VCaP (cell line): ENCODE data around the gene MYO1D.

ENCODE experiments used
- H3K27ac ChIP-seq: fragments of 450-650 bp; 2 replicates; pipeline ENCODE4 v1.5.1; 2017
- CTCF ChIP-seq: fragments of 450-650 bp; conservative IDR thresholded peaks from 2 replicates; pipeline ENCODE4 v1.5.1; 2017; ENCODE audit warnings: mild to moderate bottlenecking, moderate library complexity

Gene MYO1D

DNA sequence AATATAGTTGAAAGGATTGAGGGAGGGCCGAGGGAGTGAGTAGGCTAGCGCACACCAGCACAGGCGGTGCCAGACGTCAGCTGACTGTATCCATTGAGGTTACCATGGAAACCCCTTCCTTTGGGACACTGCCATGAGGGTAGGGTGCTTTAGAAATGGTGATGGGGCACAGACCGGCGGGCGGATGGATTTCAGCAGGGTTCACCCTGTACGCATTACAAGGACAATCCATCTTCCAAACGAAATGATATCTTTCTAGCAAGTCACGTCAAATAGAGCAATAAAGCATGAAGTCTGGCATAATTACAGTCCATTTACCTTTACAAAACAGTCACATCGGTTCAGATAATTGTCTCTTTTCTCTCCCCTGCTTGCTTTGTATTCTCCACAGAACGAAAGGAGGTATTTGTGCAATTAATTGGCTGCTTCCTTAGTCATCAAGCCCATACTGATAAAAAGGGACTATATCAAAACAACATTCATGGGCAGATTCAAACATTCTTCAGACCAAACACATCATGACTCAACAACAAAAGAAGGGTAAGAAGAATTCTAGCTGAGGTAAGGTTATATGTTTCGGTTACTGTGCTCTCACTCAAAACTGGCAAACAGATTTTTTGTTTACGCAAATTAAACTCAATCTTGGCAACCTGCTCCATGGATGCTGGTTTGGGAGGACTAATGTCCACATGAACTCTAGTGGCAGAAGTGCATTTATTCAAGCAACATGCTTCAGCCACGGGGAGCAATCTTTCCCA lies 249.5 kb downstream of the MYO1D start:
- H3K27ac ChIP-seq: peak overlapping the region; percentile 93
- peak; percentile 58 for TF ChIP-seq CTCF

GRCh38 chr17:32626379-32626791 lies 250.5 kb downstream of the MYO1D start:
- TF ChIP-seq CTCF: peak; percentile 23; the same call in 1 of the 2 replicates
- H3K27ac ChIP-seq: peak overlapping the region; percentile 93

DNA sequence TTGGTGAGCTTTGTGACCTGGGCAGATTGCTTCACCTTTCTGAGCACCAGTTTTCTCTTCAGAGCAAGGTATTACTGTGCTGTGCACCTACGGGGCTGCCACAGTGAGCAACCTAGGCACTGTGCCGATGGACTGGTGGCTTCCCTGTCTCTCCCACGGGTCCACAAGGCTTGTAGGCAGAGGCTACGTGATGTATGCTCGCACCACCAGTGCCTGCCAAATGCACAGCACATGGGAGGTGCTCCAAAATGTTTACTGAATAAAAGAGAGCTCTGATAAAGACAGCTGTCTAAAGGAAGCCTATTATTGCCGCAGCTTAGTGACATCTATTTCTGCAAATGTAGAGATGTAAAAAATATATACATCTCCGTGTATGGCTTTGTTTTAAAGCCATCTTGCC lies 251.0 kb downstream of the MYO1D start:
- H3K27ac ChIP-seq: peak overlapping the region; percentile 93
- TF ChIP-seq CTCF: no peak

DNA sequence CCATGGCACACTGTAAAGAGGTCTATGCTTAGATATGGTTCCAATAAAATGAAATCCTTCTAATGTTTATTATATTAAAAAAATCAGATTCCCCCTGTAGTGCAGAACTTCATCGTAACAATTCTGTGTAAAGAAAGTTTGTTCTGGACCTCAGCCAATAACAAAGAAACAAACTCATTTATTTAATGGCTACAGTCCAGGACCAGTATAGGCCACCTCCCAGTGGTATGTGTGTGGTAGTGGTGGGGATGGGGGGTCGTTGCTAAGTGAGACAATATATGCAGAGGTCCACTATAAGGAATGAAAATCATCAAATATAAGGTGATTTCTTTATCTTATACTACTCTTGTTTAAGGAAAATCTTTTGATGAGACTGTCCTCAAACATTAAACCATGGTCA lies 253.7 kb downstream of the MYO1D start:
- peak overlapping the region; percentile 93; the same call in 1 of the 2 replicates for H3K27ac ChIP-seq
- TF ChIP-seq CTCF: peak; percentile 33; the same call in 1 of the 2 replicates

DNA sequence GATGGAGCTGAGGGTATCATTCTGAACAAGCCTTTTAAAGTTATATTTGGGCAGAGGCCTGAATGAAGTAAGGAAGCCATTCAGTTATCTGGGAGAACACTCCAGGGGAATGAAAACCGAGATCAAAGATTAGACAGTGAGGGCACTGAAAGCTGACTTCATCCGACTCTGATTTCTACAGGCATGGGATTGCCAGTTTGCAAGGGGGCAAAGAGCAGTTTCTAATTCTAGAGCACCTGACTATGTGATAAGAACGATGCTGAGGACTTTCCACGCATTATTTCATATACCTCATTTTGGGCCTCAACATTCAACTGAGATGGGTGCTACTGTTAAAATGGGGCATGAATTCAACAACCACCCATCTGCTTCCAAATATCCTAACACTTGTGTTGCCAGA lies 254.4 kb downstream of the MYO1D start:
- TF ChIP-seq CTCF: no peak

DNA sequence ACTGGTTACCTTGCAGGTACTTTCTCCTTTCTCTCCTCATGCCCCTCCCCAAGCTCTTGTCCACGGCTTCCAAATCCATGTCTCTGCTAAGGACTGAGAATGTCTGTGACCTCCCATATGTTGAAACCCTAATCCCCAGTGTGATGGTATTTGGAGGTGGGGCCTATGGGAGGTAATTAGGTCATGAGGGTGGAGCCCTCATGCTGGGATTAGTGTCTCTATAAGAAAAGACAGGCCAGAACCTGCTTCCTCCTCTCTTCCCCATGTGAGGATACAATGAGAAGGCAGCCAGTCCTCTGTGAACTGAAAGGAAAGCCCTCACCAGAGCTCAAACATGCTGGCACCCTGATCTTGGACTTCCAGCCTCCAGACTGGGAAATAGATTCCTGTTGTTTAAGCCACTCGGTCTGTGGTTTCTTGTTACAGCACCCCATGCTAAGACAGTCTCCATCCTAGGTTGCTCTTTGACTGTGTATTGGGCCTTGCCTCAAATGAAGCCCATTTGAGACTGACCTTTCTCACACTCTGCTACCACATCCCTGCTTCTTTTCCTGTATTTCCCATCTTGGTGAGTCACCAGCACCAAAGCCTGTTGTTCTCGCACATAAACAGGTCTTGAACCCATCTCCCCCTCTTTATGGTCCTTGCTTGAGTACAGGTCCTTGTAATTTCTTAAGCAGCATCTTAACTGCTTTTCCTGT lies 255.2 kb downstream of the MYO1D start:
- no peak for TF ChIP-seq CTCF
- H3K27ac ChIP-seq: peak overlapping the region; percentile 57

More for the DNA sequence above, 254.4 kb downstream of the MYO1D start:
- H3K27ac ChIP-seq: peak overlapping the region; percentile 93; the same call in 1 of the 2 replicates

DNA sequence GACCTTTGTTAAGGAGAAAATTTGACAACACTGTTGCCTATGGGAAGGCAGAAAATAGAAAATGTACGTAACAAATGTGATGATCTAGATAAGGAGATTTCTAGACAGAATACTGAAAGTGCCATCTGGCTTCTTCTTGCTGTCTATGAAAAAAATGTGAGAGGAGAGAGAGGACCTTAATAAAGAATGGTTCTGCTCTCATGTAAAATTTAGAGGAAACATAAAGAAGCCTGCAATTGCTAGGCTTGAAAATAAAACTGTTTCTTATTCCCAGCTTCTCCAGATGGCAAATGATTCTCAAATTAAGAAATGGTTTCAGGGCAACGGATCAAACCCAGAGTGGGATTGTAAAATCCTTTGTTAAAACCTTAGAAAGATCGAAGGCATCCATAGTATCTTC lies 261.6 kb downstream of the MYO1D start:
- no peak for TF ChIP-seq CTCF
- no peak overlapping the region for H3K27ac ChIP-seq
